ENCODE measurements around the gene DAD1.
A peak's percentile ranks its signal among the peaks of the same experiment; 100 is the strongest.

Gene DAD1

DNA sequence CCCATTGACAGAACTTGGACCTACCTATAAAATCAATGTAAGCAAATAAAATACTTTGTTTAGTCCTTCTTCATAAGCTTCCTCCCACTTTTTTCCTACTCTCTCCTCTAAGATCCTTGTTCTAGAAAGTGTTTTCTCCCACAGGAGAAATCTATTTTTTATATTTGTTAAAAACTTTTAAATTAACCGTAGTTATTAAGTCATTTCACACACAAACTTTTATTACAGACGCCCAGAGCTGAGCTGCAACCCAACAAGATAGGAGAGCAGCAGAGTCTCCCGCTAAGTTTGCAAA lies 27.7 kb downstream of the DAD1 start:
- Histone ChIP-seq H3K79me2 (ENCODE audit: insufficient read depth, low read length) (peaks cover 6% of the 10 kb centered on the region; the same call in 1 of the 2 replicates), H3K9me3 (ENCODE audit: insufficient read depth, low read length) (no peaks in the 10 kb centered on the region), H4K20me1 (ENCODE audit: low read depth, low read length) (no peaks in the 10 kb centered on the region), H3K9me2 (replicated peaks; ENCODE audit: insufficient read depth, low read length) (no peaks in the 10 kb centered on the region), H3K27ac (ENCODE audit: low read depth, low read length) (peak overlapping the region; percentile 95), H3K27me3 (ENCODE audit: low read length) (no peaks in the 10 kb centered on the region), H3K36me3 (ENCODE audit: low read length) (no peaks in the 10 kb centered on the region), H3K9ac (ENCODE audit: low read length) (peak overlapping the region; percentile 62), H3K4me2 (ENCODE audit: low read depth, low read length, poor library complexity, severe bottlenecking) (peak overlapping the region; percentile 92), H3K4me3 (ENCODE audit: insufficient read depth, low read length, poor library complexity, severe bottlenecking) (no peak overlapping the region), H3F3A (ENCODE audit: insufficient read depth) (peaks cover 80% of the 10 kb centered on the region), H2AFZ (ENCODE audit: low read depth, low read length, severe bottlenecking) (no peak overlapping the region)
- TF ChIP-seq EZH2phosphoT487 (conservative IDR thresholded peaks at IDR 0.05; ENCODE audit: low read length): no peak
- TF ChIP-seq, protein P1, sequence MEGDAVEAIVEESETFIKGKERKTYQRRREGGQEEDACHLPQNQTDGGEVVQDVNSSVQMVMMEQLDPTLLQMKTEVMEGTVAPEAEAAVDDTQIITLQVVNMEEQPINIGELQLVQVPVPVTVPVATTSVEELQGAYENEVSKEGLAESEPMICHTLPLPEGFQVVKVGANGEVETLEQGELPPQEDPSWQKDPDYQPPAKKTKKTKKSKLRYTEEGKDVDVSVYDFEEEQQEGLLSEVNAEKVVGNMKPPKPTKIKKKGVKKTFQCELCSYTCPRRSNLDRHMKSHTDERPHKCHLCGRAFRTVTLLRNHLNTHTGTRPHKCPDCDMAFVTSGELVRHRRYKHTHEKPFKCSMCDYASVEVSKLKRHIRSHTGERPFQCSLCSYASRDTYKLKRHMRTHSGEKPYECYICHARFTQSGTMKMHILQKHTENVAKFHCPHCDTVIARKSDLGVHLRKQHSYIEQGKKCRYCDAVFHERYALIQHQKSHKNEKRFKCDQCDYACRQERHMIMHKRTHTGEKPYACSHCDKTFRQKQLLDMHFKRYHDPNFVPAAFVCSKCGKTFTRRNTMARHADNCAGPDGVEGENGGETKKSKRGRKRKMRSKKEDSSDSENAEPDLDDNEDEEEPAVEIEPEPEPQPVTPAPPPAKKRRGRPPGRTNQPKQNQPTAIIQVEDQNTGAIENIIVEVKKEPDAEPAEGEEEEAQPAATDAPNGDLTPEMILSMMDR (IDR thresholded peaks at IDR 0.05; ENCODE audit: insufficient read depth, low read length, poor library complexity, severe bottlenecking): no peak

DNA sequence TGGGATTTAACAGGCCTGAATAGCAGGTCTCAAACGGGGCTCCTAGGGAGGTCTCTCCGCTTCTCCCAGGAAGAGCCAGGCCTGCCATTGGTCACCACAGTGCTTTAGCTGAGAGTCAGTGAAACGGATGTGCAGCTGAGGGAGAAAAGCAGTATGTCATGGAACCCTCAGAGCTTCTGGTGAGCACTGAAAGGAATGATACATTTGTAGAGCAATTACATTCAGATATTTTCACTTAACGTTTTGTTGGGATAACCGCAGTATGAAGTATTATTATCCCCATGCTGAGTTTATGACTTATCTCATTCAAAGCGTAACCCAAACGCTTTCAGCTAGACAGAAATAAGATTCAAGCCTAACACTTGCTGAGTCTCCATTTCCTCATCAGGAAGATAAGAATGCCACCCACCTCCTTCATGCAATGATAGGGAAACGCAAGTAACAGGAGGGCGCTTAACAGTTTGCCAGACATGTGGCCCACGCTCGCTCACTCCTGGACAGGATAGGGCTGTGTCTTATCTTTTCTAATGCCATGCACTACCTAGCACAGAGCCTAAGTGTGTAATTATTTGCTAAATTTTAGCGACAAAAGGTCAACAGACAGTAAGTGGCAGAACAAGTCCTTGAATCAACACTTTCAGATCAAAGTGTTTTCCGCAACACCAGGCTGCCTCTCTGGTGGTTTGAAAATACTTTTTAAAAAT lies 28.2 kb downstream of the DAD1 start:
- peak overlapping the region; percentile 95 for H3K27ac ChIP-seq (ENCODE audit: low read depth, low read length)
- H3K9me3 ChIP-seq (ENCODE audit: insufficient read depth, low read length): no peaks in the 10 kb centered on the region
- no peaks in the 10 kb centered on the region for H3K36me3 ChIP-seq (ENCODE audit: low read length)
- H2AFZ ChIP-seq (ENCODE audit: low read depth, low read length, severe bottlenecking): no peak overlapping the region
- TF ChIP-seq EZH2phosphoT487 (conservative IDR thresholded peaks at IDR 0.05; ENCODE audit: low read length): no peak
- TF ChIP-seq, protein P1 (IDR thresholded peaks at IDR 0.05; ENCODE audit: insufficient read depth, low read length, poor library complexity, severe bottlenecking): no peak
- peak overlapping the region; percentile 62 for H3K9ac ChIP-seq (ENCODE audit: low read length)
- no peaks in the 10 kb centered on the region for H3K9me2 ChIP-seq (replicated peaks; ENCODE audit: insufficient read depth, low read length)
- peaks cover 3% of the 10 kb centered on the region; the same call in 1 of the 2 replicates for H3K79me2 ChIP-seq (ENCODE audit: insufficient read depth, low read length)
- H3K4me2 ChIP-seq (ENCODE audit: low read depth, low read length, poor library complexity, severe bottlenecking): peak overlapping the region; percentile 92
- no peaks in the 10 kb centered on the region for H3K27me3 ChIP-seq (ENCODE audit: low read length)
- H3K4me3 ChIP-seq (ENCODE audit: insufficient read depth, low read length, poor library complexity, severe bottlenecking): no peak overlapping the region
- no peaks in the 10 kb centered on the region for H4K20me1 ChIP-seq (ENCODE audit: low read depth, low read length)
- peaks cover 75% of the 10 kb centered on the region for H3F3A ChIP-seq (ENCODE audit: insufficient read depth)

DNA sequence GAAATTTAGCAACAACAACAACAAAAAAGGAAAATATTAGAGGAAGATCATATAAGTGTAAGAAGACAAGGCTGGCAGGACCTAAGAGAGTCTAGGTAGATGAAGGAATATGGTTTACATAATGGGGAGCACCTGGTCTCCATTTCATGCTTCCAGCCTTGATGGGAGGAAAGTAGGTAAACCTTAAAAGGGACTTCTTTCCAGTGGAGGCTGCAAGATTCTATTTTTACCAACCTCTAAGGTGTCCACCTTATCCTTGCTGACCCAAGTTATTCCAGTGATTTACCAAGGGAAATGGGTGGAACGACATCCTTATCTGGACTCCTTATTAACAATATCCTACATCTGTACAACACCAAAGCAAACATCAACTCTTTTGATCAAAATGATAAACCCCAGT lies 30.0 kb downstream of the DAD1 start:
- Histone ChIP-seq H4K20me1 (ENCODE audit: low read depth, low read length) (no peaks in the 10 kb centered on the region), H3K9me3 (ENCODE audit: insufficient read depth, low read length) (no peaks in the 10 kb centered on the region), H3K27me3 (ENCODE audit: low read length) (no peaks in the 10 kb centered on the region), H3F3A (ENCODE audit: insufficient read depth) (peaks cover 57% of the 10 kb centered on the region), H3K27ac (ENCODE audit: low read depth, low read length) (peak overlapping the region; percentile 99), H3K9me2 (replicated peaks; ENCODE audit: insufficient read depth, low read length) (no peaks in the 10 kb centered on the region), H3K9ac (ENCODE audit: low read length) (peak overlapping the region; percentile 93), H3K4me3 (ENCODE audit: insufficient read depth, low read length, poor library complexity, severe bottlenecking) (no peak overlapping the region), H2AFZ (ENCODE audit: low read depth, low read length, severe bottlenecking) (no peak overlapping the region), H3K36me3 (ENCODE audit: low read length) (no peaks in the 10 kb centered on the region), H3K79me2 (ENCODE audit: insufficient read depth, low read length) (no peaks in the 10 kb centered on the region), H3K4me2 (ENCODE audit: low read depth, low read length, poor library complexity, severe bottlenecking) (peak overlapping the region; percentile 79)
- no peak for TF ChIP-seq EZH2phosphoT487 (conservative IDR thresholded peaks at IDR 0.05; ENCODE audit: low read length)
- TF ChIP-seq, protein P1 (IDR thresholded peaks at IDR 0.05; ENCODE audit: insufficient read depth, low read length, poor library complexity, severe bottlenecking): no peak
